Panc1 (cell line): ENCODE measurements around the gene ENTPD6.

Source experiments
- CTCF ChIP-seq: fragments of 450-650 bp; IDR thresholded peaks from 2 replicates; pipeline ENCODE4 v1.5.1; 2017; ENCODE audit warnings: mild to moderate bottlenecking
- POLR2AphosphoS5 ChIP-seq: IDR thresholded peaks from 2 replicates; pipeline ENCODE4 v1.6.1; 2012; ENCODE audit warnings: mild to moderate bottlenecking, low read depth, low read length, moderate library complexity
- SIN3A ChIP-seq: IDR thresholded peaks from 2 replicates; pipeline ENCODE4 v1.6.1; 2012; ENCODE audit warnings: low read depth, mild to moderate bottlenecking, low read length, moderate library complexity, borderline replicate concordance; ENCODE audit not compliant: insufficient read depth

GRCh38 chr20:25227317-25227831 is 31.9 kb downstream of the ENTPD6 start:
- TF ChIP-seq CTCF (no peak), POLR2AphosphoS5 (peak; percentile 64), SIN3A (no peak)
